Astrocyte (in vitro differentiated cells and primary cell): ENCODE results near the gene KLF2. TPM values are rescaled to one million over a fixed set of nuclear protein-coding genes. Genes with fewer than 3 reads are reported as not detected.

Source experiments
- DNase-seq: peaks from one replicate; pipeline ENCODE4 v3.0.0-alpha.2; 2010; ENCODE audit warnings: low read depth
- FAIRE-seq: peaks from 2 replicates; lab custom pipeline; 2011; peaks lifted over from hg19 to GRCh38; lab: Jason Lieb, UNC
- H2AFZ ChIP-seq: 2 replicates; pipeline ENCODE4 v1.6.0; 2012; ENCODE audit warnings: low read depth, low read length, inconsistent platforms
- H3K27ac ChIP-seq: 2 replicates; pipeline ENCODE4 v1.5.1; 2011; ENCODE audit warnings: low read depth, low read length, inconsistent platforms
- H3K27me3 ChIP-seq: 2 replicates; pipeline ENCODE4 v1.6.0; 2011; ENCODE audit warnings: low read length, inconsistent platforms; ENCODE audit not compliant: insufficient read depth
- H3K36me3 ChIP-seq: 2 replicates; pipeline ENCODE4 v1.5.1; 2011; ENCODE audit warnings: low read length, inconsistent platforms; ENCODE audit not compliant: insufficient read depth
- H3K4me1 ChIP-seq: 2 replicates; pipeline ENCODE4 v1.5.1; 2011; ENCODE audit warnings: low read length, inconsistent platforms; ENCODE audit not compliant: insufficient read depth
- H3K4me2 ChIP-seq: 2 replicates; pipeline ENCODE4 v1.6.0; 2012; ENCODE audit warnings: low read length, inconsistent platforms
- H3K4me3 ChIP-seq: 2 replicates; pipeline ENCODE4 v1.5.1; 2011; ENCODE audit warnings: low read depth, mild to moderate bottlenecking, low read length, inconsistent platforms; ENCODE audit not compliant: insufficient read depth
- H3K79me2 ChIP-seq: 2 replicates; pipeline ENCODE4 v1.6.0; 2012; ENCODE audit warnings: mild to moderate bottlenecking, low read length, inconsistent platforms; ENCODE audit not compliant: insufficient read depth
- H3K9ac ChIP-seq: 2 replicates; pipeline ENCODE4 v1.6.0; 2012; ENCODE audit warnings: mild to moderate bottlenecking, low read length, inconsistent platforms
- H3K9me3 ChIP-seq: 2 replicates; pipeline ENCODE4 v1.5.1; 2012; ENCODE audit warnings: low read depth, mild to moderate bottlenecking, low read length, inconsistent platforms; ENCODE audit not compliant: insufficient read depth
- H4K20me1 ChIP-seq: 2 replicates; pipeline ENCODE4 v1.6.0; 2012; ENCODE audit warnings: low read length, inconsistent platforms; ENCODE audit not compliant: insufficient read depth
- H3K27ac Mint-ChIP-seq: one replicate; pipeline ENCODE4 v1.8.0; 2021; ENCODE audit warnings: mild to moderate bottlenecking, mixed read lengths; ENCODE audit not compliant: unreplicated experiment
- H3K27me3 Mint-ChIP-seq: one replicate; pipeline ENCODE4 v1.8.0; 2021; ENCODE audit warnings: low read depth, mixed read lengths; ENCODE audit not compliant: unreplicated experiment
- H3K36me3 Mint-ChIP-seq: one replicate; pipeline ENCODE4 v1.8.0; 2021; ENCODE audit warnings: low read depth, mixed read lengths; ENCODE audit not compliant: unreplicated experiment
- H3K4me1 Mint-ChIP-seq: one replicate; pipeline ENCODE4 v1.8.0; 2021; ENCODE audit warnings: low read depth, mixed read lengths; ENCODE audit not compliant: unreplicated experiment
- H3K4me3 Mint-ChIP-seq: one replicate; pipeline ENCODE4 v1.8.0; 2021; ENCODE audit warnings: mild to moderate bottlenecking, moderate library complexity, mixed read lengths; ENCODE audit not compliant: unreplicated experiment
- H3K9me3 Mint-ChIP-seq: one replicate; pipeline ENCODE4 v1.8.0; 2021; ENCODE audit warnings: mild to moderate bottlenecking, mixed read lengths; ENCODE audit not compliant: unreplicated experiment
- EZH2 ChIP-seq: IDR thresholded peaks from 2 replicates; pipeline ENCODE4 v1.6.1; 2012; ENCODE audit warnings: mild to moderate bottlenecking, low read length, inconsistent platforms; ENCODE audit not compliant: insufficient read depth
- total RNA-seq: library from RNA; stranded (reverse); gene quantifications from 2 replicates; pipeline ENCODE4 v1.2.1, GENCODE V29; 2021
- TF ChIP-seq, protein P1 (sequence below): IDR thresholded peaks from 2 replicates; pipeline ENCODE4 v1.5.1; 2011; ENCODE audit warnings: low read depth, mild to moderate bottlenecking, inconsistent platforms, low read length, moderate library complexity; ENCODE audit not compliant: insufficient read depth

KLF2 gene
- total RNA-seq, 1 donor from 2014 or later = 1.9 TPM

DNA sequence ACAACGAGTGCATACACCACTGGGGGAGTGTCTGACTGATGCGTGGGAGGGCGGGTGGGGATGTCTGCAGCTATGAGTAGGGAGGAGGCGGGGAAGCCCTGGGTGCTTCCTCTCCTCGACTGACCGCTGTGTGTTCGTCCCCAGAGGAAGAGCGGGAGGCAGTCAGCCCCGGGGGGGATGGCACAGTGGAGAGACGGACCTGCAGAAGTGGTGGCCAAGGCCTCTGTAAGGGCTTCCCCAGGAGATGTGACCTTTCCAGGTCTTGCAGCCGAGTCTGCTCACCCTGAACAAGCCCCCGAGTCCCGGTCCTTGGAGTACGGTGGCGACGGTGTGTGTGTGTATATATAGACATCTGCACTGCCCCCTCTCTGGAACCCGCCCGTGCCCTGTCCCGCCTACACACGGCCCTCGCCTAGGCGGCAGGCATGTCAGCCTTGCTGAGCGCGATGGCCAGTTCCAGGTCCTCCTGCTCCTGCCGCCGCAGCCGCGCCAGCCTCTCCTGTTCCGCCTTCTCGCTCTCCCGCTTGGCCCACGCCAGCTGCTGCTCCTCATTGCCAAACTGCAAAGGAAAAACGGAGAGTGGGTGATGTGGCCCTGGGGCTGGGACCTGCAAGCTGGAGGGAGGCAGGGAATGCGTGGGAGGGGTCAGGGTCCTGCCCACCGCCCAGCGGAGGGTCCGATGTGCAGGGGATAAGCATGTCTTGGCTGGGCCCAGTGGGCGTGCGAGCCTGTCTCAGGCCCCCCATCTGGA lies 30.8 kb downstream of the KLF2 start:
- no peak for TF ChIP-seq EZH2
- TF ChIP-seq, protein P1, sequence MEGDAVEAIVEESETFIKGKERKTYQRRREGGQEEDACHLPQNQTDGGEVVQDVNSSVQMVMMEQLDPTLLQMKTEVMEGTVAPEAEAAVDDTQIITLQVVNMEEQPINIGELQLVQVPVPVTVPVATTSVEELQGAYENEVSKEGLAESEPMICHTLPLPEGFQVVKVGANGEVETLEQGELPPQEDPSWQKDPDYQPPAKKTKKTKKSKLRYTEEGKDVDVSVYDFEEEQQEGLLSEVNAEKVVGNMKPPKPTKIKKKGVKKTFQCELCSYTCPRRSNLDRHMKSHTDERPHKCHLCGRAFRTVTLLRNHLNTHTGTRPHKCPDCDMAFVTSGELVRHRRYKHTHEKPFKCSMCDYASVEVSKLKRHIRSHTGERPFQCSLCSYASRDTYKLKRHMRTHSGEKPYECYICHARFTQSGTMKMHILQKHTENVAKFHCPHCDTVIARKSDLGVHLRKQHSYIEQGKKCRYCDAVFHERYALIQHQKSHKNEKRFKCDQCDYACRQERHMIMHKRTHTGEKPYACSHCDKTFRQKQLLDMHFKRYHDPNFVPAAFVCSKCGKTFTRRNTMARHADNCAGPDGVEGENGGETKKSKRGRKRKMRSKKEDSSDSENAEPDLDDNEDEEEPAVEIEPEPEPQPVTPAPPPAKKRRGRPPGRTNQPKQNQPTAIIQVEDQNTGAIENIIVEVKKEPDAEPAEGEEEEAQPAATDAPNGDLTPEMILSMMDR = no peak
- FAIRE-seq = no peak
- peak overlapping the region; percentile 54 for H3K4me2 ChIP-seq

DNA sequence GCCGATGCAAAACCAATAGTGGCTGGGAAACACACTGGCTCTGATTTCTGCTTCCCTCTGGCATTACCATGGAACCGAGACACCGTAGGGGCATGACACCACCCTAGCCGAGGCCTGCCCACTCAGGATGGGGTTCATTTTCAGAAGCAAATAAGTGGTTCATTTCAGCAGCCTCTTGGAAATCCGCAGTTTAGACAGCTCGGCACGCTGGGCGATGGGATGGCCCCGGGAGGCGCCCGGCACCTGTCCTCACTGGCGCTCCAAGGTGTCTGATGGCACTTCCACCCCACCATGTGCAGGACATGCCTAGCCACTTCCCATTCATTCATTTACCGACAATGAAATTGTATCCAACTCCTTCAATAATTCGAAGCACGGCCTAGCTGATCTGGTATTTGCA lies 33.8 kb downstream of the KLF2 start:
- Mint-ChIP-seq H3K4me3 (no peak overlapping the region), H3K36me3 (peaks cover 11% of the 10 kb centered on the region), H3K9me3 (no peaks in the 10 kb centered on the region), H3K27me3 (no peaks in the 10 kb centered on the region), H3K27ac (no peak overlapping the region), H3K4me1 (peaks cover 2% of the 10 kb centered on the region)
- Histone ChIP-seq H4K20me1 (no peaks in the 10 kb centered on the region), H2AFZ (no peak overlapping the region), H3K9me3 (no peaks in the 10 kb centered on the region), H3K36me3 (no peaks in the 10 kb centered on the region), H3K9ac (no peak overlapping the region), H3K27ac (no peak overlapping the region), H3K79me2 (no peaks in the 10 kb centered on the region), H3K4me3 (no peak overlapping the region), H3K27me3 (no peaks in the 10 kb centered on the region), H3K4me1 (peaks cover 5% of the 10 kb centered on the region), H3K4me2 (no peak overlapping the region)
- TF ChIP-seq, protein P1 = no peak
- no peak for TF ChIP-seq EZH2
- DNase-seq (no peak), FAIRE-seq (no peak)

More for the DNA sequence above, 30.8 kb downstream of the KLF2 start:
- H3K27ac ChIP-seq = no peak overlapping the region
- H2AFZ ChIP-seq = no peak overlapping the region
- DNase-seq = no peak
- no peaks in the 10 kb centered on the region for H3K79me2 ChIP-seq
- peaks cover 12% of the 10 kb centered on the region for H3K4me1 ChIP-seq
- H3K36me3 Mint-ChIP-seq = peaks cover 8% of the 10 kb centered on the region
- no peak overlapping the region for H3K4me3 Mint-ChIP-seq
- no peak overlapping the region for H3K9ac ChIP-seq
- peaks cover 2% of the 10 kb centered on the region for H3K4me1 Mint-ChIP-seq
- no peaks in the 10 kb centered on the region for H3K9me3 ChIP-seq
- H3K27ac Mint-ChIP-seq = no peak overlapping the region
- H4K20me1 ChIP-seq = no peaks in the 10 kb centered on the region
- H3K36me3 ChIP-seq = no peaks in the 10 kb centered on the region
- H3K4me3 ChIP-seq = no peak overlapping the region
- no peaks in the 10 kb centered on the region for H3K27me3 Mint-ChIP-seq
- no peaks in the 10 kb centered on the region for H3K27me3 ChIP-seq
- no peaks in the 10 kb centered on the region for H3K9me3 Mint-ChIP-seq

DNA sequence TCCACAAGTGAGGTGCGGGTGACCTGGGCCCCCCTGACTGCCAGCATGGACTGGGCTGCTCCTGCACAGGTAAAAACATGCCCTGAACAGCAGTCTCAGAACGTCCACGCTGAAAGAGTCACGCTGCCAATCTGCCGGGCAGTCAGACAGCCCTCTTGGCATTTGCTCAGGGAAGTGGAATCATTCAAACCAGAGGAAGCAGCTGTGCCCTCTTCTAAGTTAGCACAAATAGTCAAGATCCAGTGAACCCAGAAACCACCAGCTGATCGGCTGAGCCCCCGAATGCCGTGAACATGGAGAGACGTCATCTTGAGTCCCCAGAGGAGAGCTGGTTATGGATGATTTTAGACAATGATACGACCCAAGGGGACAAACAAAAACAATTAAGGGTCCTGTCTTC lies 34.4 kb downstream of the KLF2 start:
- Histone ChIP-seq H3K9ac (no peak overlapping the region), H3K9me3 (no peaks in the 10 kb centered on the region), H3K4me2 (no peak overlapping the region), H2AFZ (no peak overlapping the region), H3K36me3 (no peaks in the 10 kb centered on the region), H3K4me1 (peaks cover 5% of the 10 kb centered on the region), H3K4me3 (no peak overlapping the region), H3K27ac (no peak overlapping the region), H3K79me2 (no peaks in the 10 kb centered on the region), H3K27me3 (no peaks in the 10 kb centered on the region), H4K20me1 (no peaks in the 10 kb centered on the region)
- FAIRE-seq (no peak), DNase-seq (no peak)
- no peaks in the 10 kb centered on the region for H3K9me3 Mint-ChIP-seq
- no peak for TF ChIP-seq EZH2
- TF ChIP-seq, protein P1 = no peak
- H3K36me3 Mint-ChIP-seq = peaks cover 11% of the 10 kb centered on the region
- no peak overlapping the region for H3K27ac Mint-ChIP-seq
- no peaks in the 10 kb centered on the region for H3K27me3 Mint-ChIP-seq
- no peak overlapping the region for H3K4me3 Mint-ChIP-seq
- peaks cover 2% of the 10 kb centered on the region for H3K4me1 Mint-ChIP-seq
